CD1c-positive myeloid dendritic cell (primary cell): ENCODE results near the gene UBA3.

Experiments used
- DNase-seq: peaks from one replicate; pipeline ENCODE4 v3.0.0-alpha.2; 2016; ENCODE audit errors: extremely low spot score

Gene UBA3

GRCh38 chr3:69099576-69099975 is 19.4 kb upstream of the UBA3 start:
- no peak for DNase-seq

DNA sequence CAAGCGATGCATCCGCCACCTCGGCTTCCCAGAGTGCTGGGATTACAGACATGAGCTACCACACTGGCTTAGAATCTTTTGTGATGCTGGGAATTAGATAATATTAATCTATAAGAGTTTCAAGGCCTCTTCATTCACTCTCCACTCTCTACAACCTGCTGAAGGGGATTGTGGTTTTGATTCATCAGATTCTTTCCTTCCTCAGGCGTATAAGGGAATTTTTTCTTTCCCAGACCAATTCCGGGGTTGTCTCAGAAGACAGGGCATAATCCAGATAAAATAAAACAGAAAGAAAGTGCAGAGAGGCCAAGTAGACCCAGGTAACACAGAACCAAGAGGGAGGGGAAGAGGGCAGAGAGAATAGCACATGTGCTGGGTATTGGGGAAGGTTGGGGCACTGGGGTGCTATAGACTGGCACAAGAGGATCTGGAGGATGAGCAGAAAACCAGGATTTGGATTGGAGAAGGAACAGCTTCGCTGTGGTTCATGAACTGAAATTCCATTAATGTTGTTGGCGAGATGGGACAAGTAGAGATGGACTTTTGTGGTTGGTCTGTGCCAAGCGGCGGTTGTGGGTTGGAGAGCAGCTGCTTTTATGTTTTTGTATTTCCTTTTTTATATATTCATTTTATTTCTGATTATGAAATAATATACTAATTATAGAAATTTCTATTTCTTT is 17.4 kb upstream of the UBA3 start:
- no peak for DNase-seq

DNA sequence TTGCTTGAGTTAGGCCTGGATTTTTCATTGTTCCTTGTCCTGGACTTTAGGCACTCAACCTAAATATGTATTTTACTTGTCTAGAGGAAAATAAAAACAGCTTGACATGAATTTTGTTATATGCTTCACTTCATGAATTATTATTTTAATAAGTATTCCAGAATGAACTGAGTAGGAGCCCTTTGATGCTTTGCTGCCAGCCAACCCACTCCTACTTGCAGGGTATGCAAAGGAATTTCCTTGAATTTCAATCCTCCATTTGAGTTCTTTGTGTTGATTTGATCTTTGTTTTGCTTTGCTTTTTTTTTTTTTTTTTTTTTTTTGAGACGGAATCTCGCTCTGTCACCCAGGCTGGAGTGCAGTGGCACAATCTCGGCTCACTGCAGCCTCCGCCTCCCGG is 16.1 kb upstream of the UBA3 start:
- DNase-seq, result no peak

- DNase-seq, result no peak
Measured at GRCh38 chr3:69095636-69096035, 15.5 kb upstream of the UBA3 start.

GRCh38 chr3:69094467-69095205 is 14.5 kb upstream of the UBA3 start:
- peak; percentile 83 for DNase-seq

DNA sequence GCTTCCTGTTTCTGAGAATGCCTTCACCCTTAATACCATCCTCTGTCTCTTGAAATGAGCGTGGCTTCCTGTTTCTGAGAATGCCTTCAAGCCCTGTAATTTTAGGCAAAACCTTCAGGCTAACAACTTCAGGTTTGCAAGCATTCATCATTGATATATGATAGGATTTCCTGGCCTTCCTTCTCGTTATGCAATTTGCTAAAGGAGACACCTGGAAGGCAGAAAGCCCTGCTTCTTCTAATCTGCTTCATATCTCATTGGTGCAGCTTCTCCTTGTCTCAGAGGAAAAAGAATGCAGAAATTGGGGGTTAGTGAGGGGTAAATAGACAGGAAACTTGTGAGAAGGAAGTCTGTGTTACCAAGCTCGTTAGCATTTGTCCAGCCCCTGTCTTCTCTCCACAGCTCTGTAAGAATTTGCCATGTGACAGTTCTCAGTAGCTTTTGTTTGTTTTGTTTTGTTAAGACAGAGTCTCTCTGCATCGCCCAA is 11.9 kb upstream of the UBA3 start:
- peak; percentile 81 for DNase-seq

GRCh38 chr3:69091389-69092029 is 11.3 kb upstream of the UBA3 start:
- DNase-seq, result no peak

DNA sequence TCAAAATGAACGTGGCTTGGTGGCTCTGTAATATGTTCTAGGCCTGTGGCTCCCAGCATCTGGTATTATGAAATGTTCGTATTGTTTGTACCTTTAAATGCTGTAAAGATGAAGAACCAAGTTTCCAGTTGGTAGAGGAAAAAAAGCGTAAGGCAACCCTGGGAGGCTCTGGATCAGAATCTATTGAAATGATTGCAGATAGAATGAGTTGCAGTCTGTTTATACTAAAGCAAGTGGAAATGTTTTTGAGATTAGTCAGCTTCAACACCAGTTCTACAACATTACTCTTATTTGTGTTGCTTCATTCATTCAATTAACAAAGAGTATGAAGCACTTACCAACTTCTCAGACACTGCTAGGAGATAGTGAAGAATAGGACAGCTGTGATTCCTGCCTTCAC is 9.9 kb upstream of the UBA3 start:
- DNase-seq, result no peak

GRCh38 chr3:69088063-69088462 is 7.9 kb upstream of the UBA3 start:
- peak; percentile 63 for DNase-seq

GRCh38 chr3:69087030-69087791 is 7.0 kb upstream of the UBA3 start:
- no peak for DNase-seq

DNA sequence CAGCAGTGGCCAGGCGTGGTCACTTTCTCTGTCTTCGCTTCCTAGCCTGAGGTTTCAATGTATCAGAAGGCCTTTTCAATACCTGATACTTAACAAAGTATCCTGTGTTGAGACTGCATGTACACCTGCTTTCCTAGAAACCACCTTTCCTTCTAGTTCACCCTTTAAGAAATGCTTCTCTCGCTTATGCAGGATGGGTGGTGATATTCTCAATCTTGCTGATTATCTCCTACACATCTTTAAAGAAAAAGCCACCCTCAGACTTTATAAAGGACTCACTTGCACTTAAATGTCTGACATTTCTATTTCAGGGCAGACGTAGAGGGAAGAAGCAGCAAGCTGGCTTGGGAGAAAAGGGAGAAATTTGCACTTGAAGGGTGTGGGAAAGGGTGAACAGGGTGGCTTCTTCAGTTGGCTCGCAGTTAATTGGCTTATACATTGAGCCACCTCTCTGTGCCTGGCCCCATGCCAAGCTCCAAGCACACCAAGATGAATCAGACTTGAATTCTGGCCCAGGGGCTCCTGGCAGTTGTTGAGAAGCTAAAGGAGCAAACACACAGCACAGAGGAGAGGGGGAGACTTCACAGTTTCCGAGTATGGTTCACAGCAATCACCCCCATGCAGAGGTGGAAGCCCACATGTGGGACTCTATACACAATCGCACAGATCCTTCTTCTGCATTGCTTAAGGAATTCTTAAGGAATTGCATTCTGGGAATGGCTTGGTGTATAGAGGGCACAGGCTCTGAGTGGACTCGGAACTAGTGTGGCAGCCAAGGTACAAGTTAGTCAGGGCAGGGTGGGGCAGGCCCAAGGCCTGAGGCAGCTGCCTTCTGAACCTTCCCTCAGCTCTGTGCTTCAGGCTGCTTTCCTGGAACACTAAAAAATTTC is 5.9 kb upstream of the UBA3 start:
- DNase-seq, result peak; percentile 63

GRCh38 chr3:69085168-69085832 is 5.1 kb upstream of the UBA3 start:
- peak; percentile 24 for DNase-seq

DNA sequence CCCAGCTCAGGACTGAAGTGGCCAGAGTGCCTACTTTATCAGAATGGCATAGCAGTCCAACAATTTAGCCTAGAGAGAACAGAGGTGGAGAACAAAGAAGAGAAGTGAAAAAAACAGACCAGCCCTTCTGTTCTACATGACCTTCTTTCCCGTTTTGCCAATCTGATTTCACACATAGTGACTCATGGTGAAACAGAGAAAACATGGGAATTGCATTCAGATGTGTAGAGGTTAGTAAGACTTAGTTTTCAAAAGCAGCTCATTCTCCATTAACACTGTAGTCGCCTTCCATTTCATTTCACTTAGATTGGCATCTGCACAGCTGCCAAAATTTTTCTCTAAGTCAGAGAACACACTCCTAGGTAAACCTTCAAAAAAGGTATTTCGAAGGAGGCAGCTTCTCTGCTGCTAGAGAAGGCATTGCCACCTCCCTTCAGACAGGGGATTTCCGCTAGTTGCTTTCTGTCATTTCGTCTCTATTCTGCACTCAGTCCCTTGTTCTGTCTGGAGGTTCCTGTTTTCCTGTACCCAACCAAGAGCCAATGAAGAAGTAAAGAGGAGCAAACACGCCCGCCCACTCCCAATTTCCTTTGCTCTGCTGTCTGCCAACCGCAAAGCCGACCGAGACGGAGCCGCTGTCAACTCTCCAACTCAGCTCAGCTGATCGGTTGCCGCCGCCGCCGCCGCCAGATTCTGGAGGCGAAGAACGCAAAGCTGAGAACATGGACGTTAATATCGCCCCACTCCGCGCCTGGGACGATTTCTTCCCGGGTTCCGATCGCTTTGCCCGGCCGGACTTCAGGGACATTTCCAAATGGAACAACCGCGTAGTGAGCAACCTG is 4.4 kb upstream of the UBA3 start, which contains the start of gene ARL6IP5:
TSS of gene ARL6IP5 (plus strand) at position 612 of the 842 bp plus-strand sequence. CDS start at position 723, 111 bp downstream.
- DNase-seq, result peak; percentile 97

DNA sequence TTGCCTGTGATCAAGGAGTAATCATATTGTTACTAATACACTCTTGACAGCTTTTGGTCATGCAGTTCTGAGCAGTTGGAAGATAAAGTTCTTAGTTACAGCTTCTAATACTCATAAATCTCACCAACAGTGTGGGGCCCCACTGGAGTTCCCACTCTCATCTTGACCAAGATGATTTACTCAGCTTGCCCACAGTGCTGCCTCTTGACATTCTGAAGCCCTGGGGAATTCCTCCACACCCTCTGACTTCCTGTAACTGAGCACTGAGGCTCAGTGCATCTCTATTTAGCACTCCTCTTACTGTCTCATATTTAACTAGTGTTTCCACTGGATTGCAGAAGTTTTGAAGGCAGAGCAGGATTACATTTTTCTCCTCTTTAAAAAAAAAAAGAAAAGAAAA is 2.6 kb upstream of the UBA3 start:
- peak; percentile 82 for DNase-seq

DNA sequence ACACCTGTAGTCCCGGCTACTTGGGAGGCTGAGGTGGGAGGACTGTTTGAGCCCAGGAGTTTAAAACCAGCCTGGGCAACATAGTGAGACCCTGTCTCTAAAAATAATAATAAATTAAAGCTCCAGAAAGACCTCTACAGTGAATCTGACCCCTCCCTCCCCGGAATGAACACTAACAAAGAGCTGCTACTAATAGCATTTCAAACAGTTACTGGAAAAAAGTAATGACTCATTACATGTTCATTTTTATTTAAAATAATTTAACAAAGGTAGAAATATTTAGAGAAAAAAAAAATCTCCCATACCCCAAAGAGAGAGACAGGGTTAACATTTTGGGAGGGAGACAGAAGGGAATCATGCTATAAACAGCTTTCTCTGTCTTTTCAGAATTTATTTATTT is 2.2 kb upstream of the UBA3 start:
- no peak for DNase-seq

- no peak for DNase-seq
Measured at GRCh38 chr3:69081583-69082262, 1.6 kb upstream of the UBA3 start.

DNA sequence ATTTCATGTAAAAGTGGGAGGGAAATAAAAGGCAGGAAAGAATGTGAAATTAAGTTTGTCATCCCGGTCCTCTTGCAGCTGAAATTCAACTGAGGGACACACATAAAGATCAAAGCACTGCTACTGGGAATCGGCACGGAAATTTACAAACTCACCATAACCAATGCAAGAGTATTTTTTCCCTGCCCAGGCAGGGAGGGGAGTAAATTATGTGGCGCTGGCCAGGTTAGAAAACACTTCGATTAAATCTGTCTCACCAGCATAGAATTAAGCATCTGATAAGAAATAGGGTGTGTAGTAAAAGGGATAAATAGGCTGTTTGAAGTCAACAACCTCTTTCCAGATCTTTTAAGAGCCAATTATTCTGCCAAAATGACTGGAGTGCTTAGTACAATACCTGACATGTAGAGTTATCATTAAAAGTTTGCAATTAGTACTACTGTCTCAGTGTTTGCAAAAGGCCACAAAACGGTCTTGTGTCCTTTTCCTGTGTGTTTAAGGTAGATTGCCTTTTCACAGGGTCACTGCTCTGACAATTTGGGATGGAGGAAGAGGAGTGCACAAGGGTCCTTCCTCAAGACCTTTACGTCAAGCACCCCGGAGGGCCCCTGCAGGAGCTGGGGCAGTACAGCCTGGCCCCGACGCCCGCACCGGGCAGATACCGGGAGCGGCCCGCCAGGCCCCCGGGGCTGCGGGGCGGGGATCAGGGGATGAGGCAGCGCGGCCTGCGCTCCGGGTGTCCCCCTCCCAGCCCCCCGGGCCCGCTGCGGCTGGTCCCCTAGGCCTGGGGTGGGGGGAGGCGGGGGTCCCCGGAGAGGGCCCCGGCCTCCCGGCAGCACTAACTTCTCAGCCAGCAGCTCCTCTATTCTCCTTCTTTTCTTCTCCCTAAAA is 651 bp downstream of the UBA3 start:
- DNase-seq, result no peak

- no peak for DNase-seq
Measured at GRCh38 chr3:69072928-69073327, 7.2 kb downstream of the UBA3 start.
